HG03565 (cell line): ENCODE measurements around the gene FAM222B.
"Not testable (repeated sequence)": the region's sequence is repeated elsewhere in the genome, so short reads cannot be mapped to it uniquely, and the experiment has no call there.

ENCODE experiments used
- ATAC-seq: cut with Tn5 transposase; IDR thresholded peaks from one replicate; pipeline ENCODE4 v1.9.1; 2021; ENCODE audit warnings: mild to moderate bottlenecking, moderate library complexity; ENCODE audit not compliant: unreplicated experiment

Gene FAM222B

DNA sequence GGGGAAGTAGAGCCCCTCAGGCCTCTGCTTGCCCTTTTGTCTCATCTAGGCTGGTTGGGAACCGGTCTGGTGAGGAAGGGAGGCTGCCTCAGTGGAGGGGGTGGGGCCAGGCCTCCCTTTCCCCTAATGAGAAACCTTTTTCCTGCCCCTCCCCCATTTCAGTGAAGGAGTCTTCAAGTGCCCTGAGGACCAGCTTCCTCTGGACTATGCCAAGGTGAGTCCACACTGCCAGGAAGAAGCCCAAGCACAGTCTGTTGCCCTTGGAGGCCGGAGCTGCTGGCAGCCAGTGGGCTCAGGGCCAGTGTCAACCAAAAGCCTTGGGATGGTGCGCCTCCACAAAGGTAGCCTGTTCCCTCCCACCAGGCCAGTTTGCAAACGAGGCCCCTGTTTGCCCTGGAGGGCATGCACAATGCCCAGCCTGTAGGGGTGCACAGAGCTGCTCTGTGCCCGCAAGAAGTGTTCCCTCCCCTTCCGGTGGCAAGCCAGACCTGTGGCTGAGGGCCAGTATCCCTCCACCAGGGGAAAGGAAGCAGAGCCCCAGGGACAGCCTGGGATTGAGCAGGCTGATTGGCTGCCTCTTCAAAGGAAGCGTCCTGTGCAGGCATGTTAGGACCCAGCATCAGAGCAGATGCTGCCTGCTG, 95.4 kb downstream of the FAM222B start:
- ATAC-seq, result no peak

DNA sequence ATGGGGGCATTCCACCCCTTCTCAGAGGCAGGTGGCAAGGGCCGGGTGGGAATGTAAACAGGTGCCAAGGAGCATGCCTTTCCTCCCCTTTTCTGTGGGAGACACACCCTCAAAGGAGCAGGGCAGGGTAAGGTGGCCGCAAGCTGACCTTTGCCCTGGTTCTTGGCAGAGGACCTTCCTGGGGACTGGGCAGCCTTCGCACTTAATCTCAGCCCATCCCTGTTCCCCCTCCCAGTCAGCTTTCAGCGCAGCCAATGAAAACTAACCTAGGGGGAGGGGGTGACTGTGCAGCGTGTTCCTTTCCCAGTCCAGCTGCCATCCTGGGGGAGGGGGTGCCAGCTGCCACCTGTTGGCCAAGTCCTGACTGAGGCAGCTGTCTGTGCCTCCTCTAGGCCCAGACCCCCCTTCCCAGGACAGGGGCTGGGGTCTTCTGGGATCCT, 96.0 kb downstream of the FAM222B start:
- ATAC-seq, result no peak

DNA sequence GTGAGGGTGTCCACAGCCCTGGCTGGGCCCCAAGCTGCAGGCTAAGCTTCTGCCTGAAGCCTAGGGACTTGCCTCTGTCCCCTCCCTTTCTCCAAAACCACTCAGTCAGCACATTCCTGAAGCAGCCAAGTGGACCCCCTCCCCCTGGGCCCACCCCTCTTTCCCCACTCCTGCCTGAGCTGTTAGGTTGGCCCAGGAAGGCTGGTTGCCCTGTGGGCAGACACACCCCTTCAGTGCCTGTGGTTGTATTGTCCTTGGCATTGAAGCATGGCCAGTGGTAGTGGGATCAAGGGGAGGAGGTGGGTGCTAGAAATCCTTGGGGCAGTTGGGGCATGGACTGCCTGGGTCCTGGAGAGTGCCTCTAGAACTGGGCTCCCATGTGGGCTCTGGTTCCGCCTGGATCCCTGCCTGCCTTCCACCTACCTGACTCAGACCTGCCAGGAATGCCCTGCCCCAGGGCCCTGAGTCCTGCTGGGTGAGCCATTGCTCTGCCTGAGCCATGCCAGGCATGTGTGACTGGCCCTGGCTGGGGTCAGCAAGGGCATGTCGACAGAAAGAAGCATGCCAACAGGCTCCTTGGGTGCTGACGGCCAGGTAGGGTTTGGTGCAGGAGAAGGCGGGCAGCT, 96.7 kb downstream of the FAM222B start:
- no peak for ATAC-seq

DNA sequence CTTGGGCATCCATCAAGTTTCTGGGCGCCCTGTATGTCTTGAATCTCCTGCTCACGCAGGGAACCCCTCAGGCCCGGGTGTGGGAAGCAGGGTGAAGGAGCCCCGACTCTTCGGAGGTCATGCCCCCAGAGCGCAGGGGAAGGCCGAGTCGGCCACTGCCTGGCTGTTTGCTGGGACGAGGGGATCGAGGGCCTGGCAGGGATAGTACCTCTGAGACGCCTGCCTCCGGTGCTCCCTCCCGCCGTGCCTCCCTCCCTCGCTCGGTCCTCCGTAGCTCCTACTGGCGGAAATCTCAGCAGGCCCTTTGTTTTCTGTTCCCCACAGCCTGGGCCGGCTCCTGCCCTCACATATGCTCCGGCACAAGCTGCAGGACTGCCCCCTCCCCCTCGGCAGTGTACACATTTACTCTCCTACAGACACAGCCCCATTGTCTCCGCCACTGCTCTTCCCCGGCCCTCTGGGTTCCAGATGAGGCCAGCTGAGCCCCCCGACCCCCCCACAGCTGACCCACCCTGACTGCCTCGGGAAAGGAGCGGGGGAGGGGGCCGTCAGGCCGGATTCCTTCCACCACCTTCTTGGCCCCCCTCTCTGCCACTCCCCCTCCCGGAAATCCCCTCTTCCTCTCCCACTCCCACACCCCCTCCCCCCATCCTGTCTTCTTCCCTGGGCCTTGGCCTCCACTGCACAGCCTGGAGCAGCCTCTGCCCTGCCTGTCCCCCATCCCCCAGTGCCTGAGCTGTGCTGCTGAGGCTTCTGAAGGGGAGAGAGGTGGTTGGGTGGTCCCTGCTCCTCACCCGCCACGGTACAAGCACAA, 97.4 kb downstream of the FAM222B start:
- no peak for ATAC-seq

DNA sequence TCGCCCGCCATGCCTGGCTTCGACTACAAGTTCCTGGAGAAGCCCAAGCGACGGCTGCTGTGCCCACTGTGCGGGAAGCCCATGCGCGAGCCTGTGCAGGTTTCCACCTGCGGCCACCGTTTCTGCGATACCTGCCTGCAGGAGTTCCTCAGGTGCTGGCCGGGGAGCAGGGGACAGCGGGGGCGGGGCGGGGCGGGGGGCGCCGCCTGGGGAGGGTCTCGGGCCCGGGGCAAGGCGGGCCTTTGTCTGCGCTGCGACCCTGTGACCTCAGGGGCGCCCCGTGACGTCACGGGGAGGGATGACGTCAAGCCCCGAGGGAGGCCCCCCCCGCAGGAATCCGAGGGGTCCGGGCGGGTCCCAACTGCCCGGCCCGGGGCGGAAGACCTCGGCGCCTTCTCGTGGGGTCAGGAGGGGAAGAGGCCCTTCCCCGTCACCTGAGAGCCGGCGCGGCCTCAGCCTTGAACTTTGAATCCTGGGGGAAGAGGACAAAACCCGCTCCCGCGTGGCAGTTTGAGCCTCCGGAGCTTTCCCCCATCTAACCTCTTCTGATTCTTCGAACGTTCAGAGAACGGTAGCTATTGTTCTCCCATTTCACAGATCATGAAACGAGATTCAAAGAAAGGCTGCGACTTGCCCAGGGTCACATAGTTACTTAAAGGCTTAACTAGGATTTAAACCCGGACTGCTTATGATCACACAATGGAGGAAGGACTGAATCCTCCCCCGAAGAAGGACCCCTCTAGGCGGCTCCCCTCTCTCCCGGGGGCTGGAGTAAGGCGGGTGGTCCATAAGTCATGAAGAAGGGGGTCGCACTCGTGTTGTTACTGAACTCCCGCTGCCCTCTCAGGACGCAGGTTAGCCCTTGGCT, 98.3 kb downstream of the FAM222B start:
- peak; percentile 9 for ATAC-seq

DNA sequence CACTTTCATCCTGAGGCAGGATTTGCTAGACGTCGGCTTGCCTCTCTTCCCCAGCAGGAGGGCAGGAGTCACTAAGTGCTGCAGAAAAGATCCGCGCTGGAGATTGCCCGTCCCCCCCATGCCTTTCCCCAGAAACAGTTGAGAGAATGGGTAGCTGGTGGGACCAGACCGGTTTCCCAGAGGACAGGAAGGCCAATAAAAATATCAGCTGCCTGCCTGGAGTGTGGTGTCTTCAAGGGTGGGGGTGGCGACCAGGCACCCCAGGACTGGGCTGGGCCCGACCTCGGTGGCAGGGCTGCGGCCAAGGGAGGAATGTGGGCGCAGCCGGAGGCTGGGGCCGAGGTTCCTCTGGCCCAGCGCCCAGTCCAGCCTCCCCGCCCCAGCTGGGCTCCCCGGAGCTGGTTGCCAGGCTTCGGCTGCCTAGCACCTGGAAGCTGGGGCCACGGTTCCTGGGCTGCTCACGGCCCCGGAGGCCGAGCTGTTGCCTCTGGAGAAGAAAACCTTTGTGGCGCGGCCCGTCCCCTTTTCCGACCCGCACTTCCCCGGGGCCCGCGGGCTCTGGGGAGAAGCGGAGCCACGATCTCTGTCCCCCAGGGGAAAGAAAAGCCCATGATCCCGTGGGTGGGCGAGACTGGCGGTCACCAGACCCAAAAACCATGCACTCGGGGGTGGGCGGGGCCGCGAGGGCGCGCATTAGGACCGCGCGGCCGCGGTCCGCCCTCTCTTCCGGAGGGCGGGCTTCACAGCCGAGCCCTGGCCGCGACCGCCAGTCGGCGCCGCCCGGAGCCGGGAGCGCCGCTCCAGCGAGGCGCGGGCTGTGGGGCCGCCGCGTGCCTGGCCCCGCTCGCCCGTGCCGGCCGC, 99.1 kb downstream of the FAM222B start, which contains the start of gene TRAF4:
Gene TRAF4, plus strand, starts transcription at position 769 of the 861 bp plus-strand sequence. CDS start 102 bp downstream, outside the sequence.
- peak; percentile 34 for ATAC-seq

DNA sequence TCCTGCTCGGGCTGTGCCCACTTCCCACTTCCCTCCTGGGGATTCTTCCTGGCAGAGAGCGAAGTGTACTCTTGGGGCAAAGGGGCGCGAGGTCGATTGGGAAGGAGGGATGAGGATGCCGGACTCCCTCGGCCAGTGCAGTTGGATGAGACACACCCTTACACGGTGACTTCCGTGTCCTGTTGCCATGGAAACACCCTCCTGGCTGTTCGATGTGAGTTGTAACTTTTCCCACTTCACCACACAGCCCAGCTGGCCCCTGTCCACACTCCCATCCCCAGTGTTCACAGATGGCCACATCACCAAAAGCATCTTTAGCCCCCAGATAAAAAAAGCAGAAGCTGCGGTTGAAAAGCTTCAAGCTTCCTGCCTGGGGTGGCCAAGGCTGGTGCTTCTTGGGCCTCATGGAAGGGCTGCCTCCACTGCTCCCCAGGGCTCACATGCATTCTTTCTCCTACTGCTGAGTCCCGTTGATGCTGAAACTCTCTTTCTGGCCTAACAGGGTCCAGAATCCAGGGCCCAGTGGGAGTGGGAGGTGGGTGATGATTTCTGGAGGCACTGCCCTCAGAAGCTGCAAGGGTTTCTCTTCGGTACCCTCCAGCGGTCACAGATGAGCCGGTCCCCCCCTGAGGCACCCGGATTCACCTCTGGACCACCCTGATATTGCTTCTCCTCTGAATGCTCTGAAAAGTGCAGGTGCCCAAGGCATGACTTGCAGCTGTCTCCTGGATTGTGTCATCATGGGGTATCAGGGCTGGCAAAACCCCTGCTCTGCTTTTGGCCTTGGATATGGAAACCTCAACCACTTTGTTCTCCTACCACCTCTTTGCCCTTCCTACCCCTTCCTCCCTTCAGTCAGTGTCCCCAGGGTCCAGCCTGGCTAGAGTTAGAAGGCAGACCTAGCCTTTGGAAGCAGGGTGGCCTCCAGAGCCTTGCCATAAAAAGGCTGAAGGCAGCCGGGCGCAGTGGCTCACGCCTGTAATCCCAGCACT, 100.9 kb downstream of the FAM222B start:
- ATAC-seq, result no peak

DNA sequence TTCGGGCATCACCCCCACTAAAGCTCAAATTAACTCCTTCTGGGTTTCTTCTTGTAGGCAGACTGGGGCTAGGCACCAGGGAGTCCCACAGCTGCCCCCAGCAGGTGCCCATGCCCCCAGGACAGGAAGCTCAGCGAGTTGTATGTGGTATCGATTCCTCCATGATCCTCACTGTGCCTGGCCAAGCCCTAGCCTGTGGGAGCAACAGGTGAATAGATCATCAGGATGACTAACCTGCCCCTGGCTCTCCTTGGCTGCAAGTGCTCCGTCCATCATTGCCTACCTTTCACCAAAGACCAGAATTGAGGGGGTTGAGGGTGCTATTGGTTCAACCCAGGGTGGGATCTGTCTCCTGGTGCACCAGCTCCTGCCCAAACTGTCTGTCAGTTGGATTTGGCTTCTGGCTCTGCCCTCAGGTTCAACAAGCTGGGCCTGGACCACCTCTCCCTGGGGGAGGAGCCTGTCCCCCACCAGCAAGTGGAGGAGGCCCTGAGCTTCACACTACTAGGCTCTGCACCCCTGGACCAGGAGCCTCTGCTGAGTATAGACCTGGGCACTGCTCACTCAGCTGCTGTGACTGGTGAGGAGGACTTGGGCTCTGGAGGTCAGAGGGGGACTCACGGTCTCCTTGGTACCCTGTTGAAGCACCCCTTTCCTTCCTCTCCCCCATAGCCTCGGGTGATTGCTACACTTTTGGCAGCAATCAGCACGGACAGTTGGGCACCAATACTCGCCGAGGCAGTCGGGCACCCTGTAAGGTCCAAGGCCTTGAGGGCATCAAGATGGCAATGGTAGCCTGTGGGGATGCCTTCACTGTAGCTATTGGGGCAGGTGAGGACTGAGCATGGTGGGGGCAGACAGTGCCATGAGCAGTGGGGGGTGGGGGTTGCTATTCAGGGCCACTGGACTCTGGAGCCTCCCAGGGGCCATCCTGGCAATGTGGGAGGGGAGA, 101.9 kb downstream of the FAM222B start:
- no peak for ATAC-seq

DNA sequence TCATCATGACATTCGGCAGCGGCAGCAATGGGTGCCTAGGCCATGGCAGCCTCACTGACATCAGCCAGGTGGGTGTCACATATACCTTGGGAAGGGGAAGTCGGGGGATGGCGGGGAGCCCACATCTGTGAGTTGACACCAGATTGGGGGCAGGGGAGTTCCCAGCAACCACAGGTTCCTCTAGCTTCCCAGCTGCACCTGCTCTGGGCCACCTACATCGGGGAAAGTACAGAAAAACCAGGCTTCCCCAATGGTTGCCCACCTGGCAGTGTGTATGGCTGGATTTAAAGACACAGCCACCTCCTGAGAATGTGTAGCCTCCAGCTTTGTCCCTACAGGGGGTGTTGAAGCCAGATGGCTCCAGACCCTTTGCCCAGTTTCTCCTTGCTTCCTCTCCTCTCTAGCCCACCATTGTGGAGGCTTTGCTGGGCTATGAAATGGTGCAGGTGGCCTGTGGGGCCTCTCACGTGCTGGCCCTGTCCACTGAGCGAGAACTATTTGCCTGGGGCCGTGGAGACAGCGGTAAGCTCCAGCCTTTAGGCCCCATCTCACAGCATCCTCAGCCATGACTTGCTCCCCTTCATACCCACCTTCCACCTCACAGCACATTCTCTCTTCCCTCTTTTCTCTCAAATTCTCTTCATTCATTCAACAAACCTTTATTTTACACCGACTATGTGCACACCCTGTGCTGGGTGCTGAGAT, 103.8 kb downstream of the FAM222B start:
- no peak for ATAC-seq

DNA sequence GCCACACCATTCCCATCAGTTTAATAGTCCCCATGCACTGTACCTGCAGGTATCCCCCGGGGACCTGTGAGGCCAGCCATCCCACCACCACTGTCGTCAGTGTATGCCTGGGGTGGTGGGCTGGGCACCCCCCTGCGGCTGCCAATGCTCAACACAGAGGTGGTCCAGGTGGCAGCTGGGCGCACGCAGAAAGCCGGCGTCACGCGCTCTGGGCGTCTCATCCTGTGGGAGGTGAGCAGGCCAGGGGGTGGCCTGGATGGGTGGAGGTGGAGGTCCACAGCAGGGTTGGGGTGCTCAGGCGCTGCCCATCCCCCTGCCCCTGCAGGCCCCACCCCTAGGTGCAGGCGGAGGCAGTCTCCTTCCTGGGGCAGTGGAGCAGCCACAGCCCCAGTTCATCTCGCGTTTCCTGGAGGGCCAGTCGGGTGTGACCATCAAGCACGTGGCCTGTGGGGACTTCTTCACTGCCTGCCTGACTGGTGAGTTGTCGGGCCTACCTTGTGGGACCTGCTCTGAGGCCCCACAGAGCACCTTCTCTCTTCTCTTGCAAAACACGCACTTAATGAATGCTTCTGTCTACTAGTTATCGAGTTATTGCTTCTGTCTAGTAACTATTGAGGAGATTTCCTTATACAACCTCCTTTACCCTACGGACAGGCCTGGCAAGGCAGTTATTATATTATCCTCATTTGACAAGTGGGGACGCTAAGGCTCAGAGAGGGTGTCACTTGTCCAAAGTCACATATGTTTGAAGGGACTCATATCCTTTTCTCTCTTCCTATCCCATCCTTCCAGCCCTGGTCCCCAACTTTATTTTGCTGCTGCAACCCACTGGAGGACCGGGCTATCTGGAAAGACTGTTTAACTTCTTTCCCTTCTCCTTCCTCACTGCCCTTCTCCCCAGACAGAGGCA, 104.6 kb downstream of the FAM222B start:
- ATAC-seq, result peak; percentile 67

DNA sequence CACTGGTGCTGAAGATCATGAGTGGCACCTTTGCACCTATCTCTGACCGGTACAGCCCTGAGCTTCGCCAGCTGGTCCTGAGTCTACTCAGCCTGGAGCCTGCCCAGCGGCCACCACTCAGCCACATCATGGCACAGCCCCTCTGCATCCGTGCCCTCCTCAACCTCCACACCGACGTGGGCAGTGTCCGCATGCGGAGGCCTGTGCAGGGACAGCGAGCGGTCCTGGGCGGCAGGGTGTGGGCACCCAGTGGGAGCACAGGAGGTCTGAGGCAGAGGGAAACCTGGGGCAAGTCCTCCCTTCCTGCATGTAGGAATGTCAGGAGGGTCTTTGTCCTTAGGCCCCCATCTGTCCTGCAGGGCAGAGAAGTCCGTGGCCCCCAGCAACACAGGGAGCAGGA, 105.3 kb downstream of the FAM222B start:
- no peak for ATAC-seq

DNA sequence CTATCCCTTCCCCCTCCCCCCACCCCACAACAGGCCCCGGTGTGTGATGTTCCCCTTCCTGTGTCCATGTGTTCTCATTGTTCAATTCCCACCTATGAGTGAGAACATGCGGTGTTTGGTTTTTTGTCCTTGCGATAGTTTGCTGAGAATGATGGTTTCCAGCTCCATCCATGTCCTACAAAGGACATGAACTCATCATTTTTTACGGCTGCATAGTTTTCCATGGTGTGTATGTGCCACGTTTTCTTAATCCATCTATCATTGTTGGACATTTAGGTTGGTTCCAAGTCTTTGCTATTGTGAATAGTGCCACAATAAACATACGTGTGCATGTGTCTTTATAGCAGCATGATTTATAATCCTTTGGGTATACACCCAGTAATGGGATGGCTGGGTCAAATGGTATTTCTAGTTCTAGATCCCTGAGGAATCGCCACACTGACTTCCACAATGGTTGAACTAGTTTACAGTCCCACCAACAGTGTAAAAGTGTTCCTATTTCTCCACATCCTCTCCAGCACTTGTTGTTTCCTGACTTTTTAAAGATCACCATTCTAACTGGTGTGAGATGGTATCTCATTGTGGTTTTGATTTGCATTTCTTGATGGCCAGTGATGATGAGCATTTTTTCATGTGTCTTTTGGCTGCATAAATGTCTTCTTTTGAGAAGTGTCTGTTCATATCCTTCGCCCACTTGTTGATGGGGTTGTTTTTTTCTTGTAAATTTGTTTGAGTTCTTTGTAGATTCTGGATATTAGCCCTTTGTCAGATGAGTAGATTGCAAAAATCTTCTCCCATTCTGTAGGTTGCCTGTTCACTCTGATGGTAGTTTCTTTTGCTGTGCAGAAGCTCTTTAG, 106.4 kb downstream of the FAM222B start:
- not testable (repeated sequence) for ATAC-seq

DNA sequence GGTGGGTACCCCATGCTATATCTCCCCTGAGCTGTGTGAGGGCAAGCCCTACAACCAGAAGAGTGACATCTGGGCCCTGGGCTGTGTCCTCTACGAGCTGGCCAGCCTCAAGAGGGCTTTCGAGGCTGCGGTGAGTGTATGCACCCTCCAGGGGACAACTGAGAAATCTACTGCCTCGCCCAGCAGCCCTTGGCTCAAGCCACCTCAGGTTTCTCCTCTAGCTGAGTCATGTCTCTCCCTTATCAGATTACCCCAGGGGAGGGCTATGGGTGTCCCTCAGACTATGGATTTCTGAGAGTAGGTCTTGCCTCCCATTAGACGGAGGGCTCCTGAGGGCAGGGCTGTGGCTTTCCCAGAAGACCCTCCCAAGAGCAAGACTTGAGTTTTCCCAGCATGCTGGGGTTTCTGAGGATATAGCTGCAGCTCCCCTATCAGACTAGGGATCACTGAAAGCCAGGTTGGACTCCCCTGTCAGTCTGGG, 107.3 kb downstream of the FAM222B start:
- no peak for ATAC-seq

DNA sequence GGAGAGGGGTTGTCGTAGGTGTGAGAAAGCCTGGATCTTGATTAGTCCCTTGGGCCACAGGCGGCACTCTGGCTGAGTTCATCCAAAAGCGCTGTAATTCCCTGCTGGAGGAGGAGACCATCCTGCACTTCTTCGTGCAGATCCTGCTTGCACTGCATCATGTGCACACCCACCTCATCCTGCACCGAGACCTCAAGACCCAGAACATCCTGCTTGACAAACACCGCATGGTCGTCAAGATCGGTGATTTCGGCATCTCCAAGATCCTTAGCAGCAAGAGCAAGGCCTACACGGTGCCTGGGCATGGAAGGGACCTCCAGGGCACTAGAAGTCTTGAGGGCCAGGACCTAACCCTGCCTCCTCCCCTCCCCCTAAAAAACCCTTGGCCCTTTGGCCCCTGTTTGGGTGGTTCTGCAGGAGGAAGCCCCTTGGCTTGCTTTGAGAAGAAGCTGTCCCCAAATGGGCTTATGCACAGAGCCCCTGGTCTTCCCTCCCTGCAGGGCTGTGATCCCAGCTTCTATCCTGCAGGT, 107.8 kb downstream of the FAM222B start:
- ATAC-seq, result no peak

DNA sequence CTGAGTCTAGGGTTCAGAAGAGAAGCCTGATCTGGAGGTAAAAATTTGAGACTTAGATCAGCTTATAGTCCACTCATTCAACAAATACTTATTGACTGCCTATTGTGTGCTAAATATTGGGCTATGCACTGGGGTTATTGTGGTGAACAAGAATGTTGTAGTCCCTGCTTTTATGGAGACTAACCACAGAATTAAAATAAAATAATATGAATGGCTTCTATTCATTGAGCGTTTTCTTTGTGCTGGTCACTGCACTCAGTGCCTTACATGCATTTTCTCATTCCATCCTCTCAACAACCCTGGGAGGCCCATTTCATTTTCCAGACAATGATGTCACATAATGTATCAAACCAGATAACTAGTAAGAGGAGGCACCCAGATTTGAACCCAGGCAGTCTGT, 109.2 kb downstream of the FAM222B start:
- ATAC-seq, result no peak
